Astrocyte (in vitro differentiated cells and primary cell): ENCODE data around the gene TMEM41B. TPM values are rescaled to one million over a fixed set of nuclear protein-coding genes. Genes with fewer than 3 reads are reported as not detected.

Experiments
- DNase-seq: peaks from one replicate; pipeline ENCODE4 v3.0.0-alpha.2; 2010; ENCODE audit warnings: low read depth
- FAIRE-seq: peaks from 2 replicates; lab custom pipeline; 2011; peaks lifted over from hg19 to GRCh38; lab: Jason Lieb, UNC
- H2AFZ ChIP-seq: 2 replicates; pipeline ENCODE4 v1.6.0; 2012; ENCODE audit warnings: low read depth, low read length, inconsistent platforms
- H3K27ac ChIP-seq: 2 replicates; pipeline ENCODE4 v1.5.1; 2011; ENCODE audit warnings: low read depth, low read length, inconsistent platforms
- H3K27me3 ChIP-seq: 2 replicates; pipeline ENCODE4 v1.6.0; 2011; ENCODE audit warnings: low read length, inconsistent platforms; ENCODE audit not compliant: insufficient read depth
- H3K36me3 ChIP-seq: 2 replicates; pipeline ENCODE4 v1.5.1; 2011; ENCODE audit warnings: low read length, inconsistent platforms; ENCODE audit not compliant: insufficient read depth
- H3K4me1 ChIP-seq: 2 replicates; pipeline ENCODE4 v1.5.1; 2011; ENCODE audit warnings: low read length, inconsistent platforms; ENCODE audit not compliant: insufficient read depth
- H3K4me2 ChIP-seq: 2 replicates; pipeline ENCODE4 v1.6.0; 2012; ENCODE audit warnings: low read length, inconsistent platforms
- H3K4me3 ChIP-seq: 2 replicates; pipeline ENCODE4 v1.5.1; 2011; ENCODE audit warnings: low read depth, mild to moderate bottlenecking, low read length, inconsistent platforms; ENCODE audit not compliant: insufficient read depth
- H3K79me2 ChIP-seq: 2 replicates; pipeline ENCODE4 v1.6.0; 2012; ENCODE audit warnings: mild to moderate bottlenecking, low read length, inconsistent platforms; ENCODE audit not compliant: insufficient read depth
- H3K9ac ChIP-seq: 2 replicates; pipeline ENCODE4 v1.6.0; 2012; ENCODE audit warnings: mild to moderate bottlenecking, low read length, inconsistent platforms
- H3K9me3 ChIP-seq: 2 replicates; pipeline ENCODE4 v1.5.1; 2012; ENCODE audit warnings: low read depth, mild to moderate bottlenecking, low read length, inconsistent platforms; ENCODE audit not compliant: insufficient read depth
- H4K20me1 ChIP-seq: 2 replicates; pipeline ENCODE4 v1.6.0; 2012; ENCODE audit warnings: low read length, inconsistent platforms; ENCODE audit not compliant: insufficient read depth
- H3K27ac Mint-ChIP-seq: one replicate; pipeline ENCODE4 v1.8.0; 2021; ENCODE audit warnings: mild to moderate bottlenecking, mixed read lengths; ENCODE audit not compliant: unreplicated experiment
- H3K27me3 Mint-ChIP-seq: one replicate; pipeline ENCODE4 v1.8.0; 2021; ENCODE audit warnings: low read depth, mixed read lengths; ENCODE audit not compliant: unreplicated experiment
- H3K36me3 Mint-ChIP-seq: one replicate; pipeline ENCODE4 v1.8.0; 2021; ENCODE audit warnings: low read depth, mixed read lengths; ENCODE audit not compliant: unreplicated experiment
- H3K4me1 Mint-ChIP-seq: one replicate; pipeline ENCODE4 v1.8.0; 2021; ENCODE audit warnings: low read depth, mixed read lengths; ENCODE audit not compliant: unreplicated experiment
- H3K4me3 Mint-ChIP-seq: one replicate; pipeline ENCODE4 v1.8.0; 2021; ENCODE audit warnings: mild to moderate bottlenecking, moderate library complexity, mixed read lengths; ENCODE audit not compliant: unreplicated experiment
- H3K9me3 Mint-ChIP-seq: one replicate; pipeline ENCODE4 v1.8.0; 2021; ENCODE audit warnings: mild to moderate bottlenecking, mixed read lengths; ENCODE audit not compliant: unreplicated experiment
- EZH2 ChIP-seq: IDR thresholded peaks from 2 replicates; pipeline ENCODE4 v1.6.1; 2012; ENCODE audit warnings: mild to moderate bottlenecking, low read length, inconsistent platforms; ENCODE audit not compliant: insufficient read depth
- total RNA-seq: library from RNA; stranded (reverse); gene quantifications from 2 replicates; pipeline ENCODE4 v1.2.1, GENCODE V29; 2021
- TF ChIP-seq, protein P1 (sequence below): IDR thresholded peaks from 2 replicates; pipeline ENCODE4 v1.5.1; 2011; ENCODE audit warnings: low read depth, mild to moderate bottlenecking, inconsistent platforms, low read length, moderate library complexity; ENCODE audit not compliant: insufficient read depth

TMEM41B gene
- total RNA-seq, 1 donor from 2014 or later, result 43.8 TPM

DNA sequence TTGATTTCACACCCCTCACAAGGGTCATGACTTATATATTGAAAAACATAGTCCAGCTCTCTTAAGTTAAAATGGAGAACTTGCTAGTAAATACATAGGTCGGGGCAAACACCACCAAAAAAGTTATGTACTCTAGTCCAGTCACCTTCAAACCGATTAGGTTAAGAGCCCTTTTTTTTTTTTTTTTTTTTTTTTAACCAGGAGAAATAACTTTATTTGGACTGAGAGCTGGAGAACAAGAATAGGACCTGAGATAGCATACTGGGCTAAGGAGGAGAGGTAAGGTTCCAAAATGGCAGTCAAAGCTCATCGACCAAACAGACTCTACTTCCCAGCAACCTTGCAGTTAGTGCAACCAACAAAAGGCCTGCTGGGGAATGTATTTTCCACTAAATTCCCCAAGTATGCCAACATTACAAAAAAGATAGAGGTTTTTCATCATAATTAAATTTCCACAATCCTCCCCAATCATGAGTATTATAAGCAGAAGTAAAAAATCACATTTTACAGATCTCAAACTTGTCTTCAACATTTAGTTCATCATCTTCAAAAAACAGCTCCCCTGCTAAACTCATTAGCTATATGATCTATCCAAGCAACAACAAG lies 3.8 kb downstream of the TMEM41B start:
- peaks cover 79% of the 10 kb centered on the region for H3K79me2 ChIP-seq
- DNase-seq (no peak), FAIRE-seq (no peak)
- no peaks in the 10 kb centered on the region for H3K9me3 ChIP-seq
- no peak overlapping the region for H3K9ac ChIP-seq
- no peak overlapping the region for H3K4me3 ChIP-seq
- TF ChIP-seq, protein P1, sequence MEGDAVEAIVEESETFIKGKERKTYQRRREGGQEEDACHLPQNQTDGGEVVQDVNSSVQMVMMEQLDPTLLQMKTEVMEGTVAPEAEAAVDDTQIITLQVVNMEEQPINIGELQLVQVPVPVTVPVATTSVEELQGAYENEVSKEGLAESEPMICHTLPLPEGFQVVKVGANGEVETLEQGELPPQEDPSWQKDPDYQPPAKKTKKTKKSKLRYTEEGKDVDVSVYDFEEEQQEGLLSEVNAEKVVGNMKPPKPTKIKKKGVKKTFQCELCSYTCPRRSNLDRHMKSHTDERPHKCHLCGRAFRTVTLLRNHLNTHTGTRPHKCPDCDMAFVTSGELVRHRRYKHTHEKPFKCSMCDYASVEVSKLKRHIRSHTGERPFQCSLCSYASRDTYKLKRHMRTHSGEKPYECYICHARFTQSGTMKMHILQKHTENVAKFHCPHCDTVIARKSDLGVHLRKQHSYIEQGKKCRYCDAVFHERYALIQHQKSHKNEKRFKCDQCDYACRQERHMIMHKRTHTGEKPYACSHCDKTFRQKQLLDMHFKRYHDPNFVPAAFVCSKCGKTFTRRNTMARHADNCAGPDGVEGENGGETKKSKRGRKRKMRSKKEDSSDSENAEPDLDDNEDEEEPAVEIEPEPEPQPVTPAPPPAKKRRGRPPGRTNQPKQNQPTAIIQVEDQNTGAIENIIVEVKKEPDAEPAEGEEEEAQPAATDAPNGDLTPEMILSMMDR, result no peak
- TF ChIP-seq EZH2, result no peak
- Mint-ChIP-seq H3K9me3 (peaks cover 2% of the 10 kb centered on the region), H3K27ac (no peak overlapping the region), H3K36me3 (peaks cover 6% of the 10 kb centered on the region), H3K27me3 (no peaks in the 10 kb centered on the region), H3K4me3 (no peak overlapping the region), H3K4me1 (peaks cover 8% of the 10 kb centered on the region)
- H3K27ac ChIP-seq, result no peak overlapping the region
- peaks cover 7% of the 10 kb centered on the region for H3K4me1 ChIP-seq
- H2AFZ ChIP-seq, result no peak overlapping the region
- peaks cover 47% of the 10 kb centered on the region for H4K20me1 ChIP-seq
- H3K36me3 ChIP-seq, result no peaks in the 10 kb centered on the region
- H3K27me3 ChIP-seq, result no peaks in the 10 kb centered on the region
- H3K4me2 ChIP-seq, result no peak overlapping the region

- peaks cover 2% of the 10 kb centered on the region for H3K9me3 Mint-ChIP-seq
Measured at GRCh38 chr11:9304178-9304577, 10.2 kb downstream of the TMEM41B start.

More at GRCh38 chr11:9304178-9304577, 10.2 kb downstream of the TMEM41B start:
- no peaks in the 10 kb centered on the region for H3K36me3 ChIP-seq
- H3K36me3 Mint-ChIP-seq, result peaks cover 3% of the 10 kb centered on the region
- peaks cover 8% of the 10 kb centered on the region for H3K4me1 Mint-ChIP-seq
- H3K9me3 ChIP-seq, result no peaks in the 10 kb centered on the region
- no peaks in the 10 kb centered on the region for H3K27me3 Mint-ChIP-seq
- no peak overlapping the region for H3K27ac Mint-ChIP-seq
- no peak overlapping the region for H3K27ac ChIP-seq
- no peak overlapping the region for H3K4me3 ChIP-seq
- H3K4me3 Mint-ChIP-seq, result no peak overlapping the region
- no peak for FAIRE-seq
- H3K9ac ChIP-seq, result no peak overlapping the region
- H2AFZ ChIP-seq, result no peak overlapping the region
- DNase-seq, result no peak
- no peak for TF ChIP-seq EZH2
- TF ChIP-seq, protein P1, result no peak
- H3K79me2 ChIP-seq, result peaks cover 75% of the 10 kb centered on the region
- no peaks in the 10 kb centered on the region for H3K4me1 ChIP-seq
- no peaks in the 10 kb centered on the region for H3K27me3 ChIP-seq
- no peak overlapping the region for H3K4me2 ChIP-seq
- H4K20me1 ChIP-seq, result peaks cover 39% of the 10 kb centered on the region
